NCI-H2196 treated with DMSO at 0.1 percent for 48 hours (cell line): ENCODE results near the gene UGT1A9.

Experiments
- DNase-seq: peaks from one replicate; lab custom pipeline; 2025; ENCODE audit not compliant: unreplicated experiment; lab: John Stamatoyannopoulos, UW

The UGT1A9 gene

DNA sequence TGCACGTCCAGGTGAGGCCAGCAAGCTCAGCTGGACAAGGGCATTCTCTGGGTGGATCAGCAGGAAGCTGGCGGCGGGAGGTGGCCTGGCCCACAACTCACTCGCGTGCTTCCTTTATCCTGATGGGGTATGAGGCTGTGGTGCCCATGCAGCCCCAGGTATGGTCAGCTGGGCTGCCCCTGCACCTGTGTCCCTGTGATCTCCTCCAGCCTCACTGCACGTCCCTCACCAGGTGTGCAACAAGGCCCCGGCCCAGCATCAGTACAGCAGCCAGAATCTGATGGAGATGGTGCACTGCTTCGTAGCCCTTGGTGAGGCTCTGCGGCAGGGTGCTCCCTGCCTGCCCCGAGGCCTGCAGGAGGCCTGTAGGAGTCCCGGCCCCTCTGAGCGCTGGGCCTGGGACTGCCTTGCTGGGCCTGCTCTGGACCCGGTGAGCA is 124.1 kb downstream of the UGT1A9 start:
- no peak for DNase-seq

DNA sequence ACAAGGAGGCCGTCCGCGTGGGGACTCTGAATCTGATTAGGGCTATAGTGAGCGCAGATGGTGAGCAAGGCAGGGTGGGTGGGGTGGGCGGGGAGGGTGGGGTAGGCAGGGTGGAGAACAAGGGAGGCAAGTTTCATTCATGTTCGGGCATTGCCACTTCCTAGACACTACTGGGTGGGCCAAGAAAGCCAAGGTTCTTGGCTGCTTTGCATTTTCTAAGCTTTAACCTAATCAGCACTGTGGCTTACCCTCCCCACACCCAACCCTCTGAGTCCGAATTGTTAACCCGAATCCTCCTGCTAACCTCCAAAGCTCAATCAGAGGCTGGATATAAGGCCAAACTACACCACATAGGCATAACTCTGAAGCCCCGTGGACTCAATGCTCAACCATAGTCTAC is 124.6 kb downstream of the UGT1A9 start:
- no peak for DNase-seq

DNA sequence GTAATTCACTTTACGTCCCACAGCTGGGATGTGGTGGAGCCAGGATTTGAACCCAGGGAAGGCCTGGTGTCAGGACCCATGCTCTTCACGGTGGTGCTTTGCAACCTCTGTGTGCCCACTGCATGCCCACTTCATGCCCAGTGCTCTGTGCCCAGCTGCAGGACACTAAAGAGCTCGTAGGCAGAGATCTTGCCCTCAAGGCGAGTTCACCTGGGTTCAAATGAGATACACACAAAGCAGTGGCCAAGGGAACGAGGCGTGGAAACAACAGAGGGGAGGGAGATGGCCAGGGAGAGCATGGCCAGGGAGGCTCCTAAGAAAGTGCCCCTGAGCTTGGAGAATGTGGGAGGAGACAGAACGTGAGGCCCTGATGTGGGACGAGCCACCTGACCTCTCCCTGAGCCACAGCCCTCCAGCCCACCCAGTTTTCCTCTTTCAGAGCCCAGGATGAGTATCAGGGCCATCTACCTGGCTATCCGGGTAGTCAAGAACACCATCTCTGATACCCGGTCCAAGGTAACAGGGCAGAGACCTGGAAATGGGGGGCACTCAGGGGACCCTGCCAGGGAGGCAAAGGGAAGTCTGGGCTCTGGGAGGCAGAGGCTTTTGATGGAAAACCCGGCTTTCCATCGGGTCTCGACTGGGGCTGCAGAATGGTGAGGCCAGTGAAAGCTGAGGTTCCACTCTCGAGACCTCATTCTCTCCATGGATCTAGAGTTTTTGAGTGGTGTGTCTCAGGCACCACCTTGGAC is 126.8 kb downstream of the UGT1A9 start:
- no peak for DNase-seq

DNA sequence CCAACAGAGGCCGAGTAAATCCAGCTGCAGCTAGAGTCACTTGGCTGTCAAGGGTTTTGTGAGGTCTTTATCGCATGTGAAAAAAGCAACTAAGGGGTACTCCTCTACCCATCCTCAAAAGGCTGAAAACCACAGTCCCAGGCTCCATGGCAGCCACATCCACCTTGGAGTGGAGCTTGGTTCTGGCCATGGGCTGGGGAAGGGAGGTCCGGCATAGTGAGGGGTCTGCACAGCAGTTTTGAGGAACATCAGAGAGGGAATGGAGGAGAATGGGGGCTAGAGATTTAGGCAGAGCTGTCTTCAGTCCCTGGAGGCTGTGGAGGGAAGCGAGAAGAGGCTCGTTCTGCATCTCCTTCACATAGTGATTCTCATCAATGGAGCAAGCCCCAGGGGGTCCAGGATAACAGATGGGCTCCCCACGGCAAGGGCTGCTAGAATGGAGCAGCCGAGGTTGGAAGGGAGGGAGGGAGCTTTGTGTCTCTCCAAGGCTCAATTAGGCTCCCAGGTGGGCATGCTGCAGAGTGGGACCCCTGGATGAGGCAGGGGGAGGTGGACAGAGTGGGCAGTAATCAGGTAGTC is 127.5 kb downstream of the UGT1A9 start:
- no peak for DNase-seq

DNA sequence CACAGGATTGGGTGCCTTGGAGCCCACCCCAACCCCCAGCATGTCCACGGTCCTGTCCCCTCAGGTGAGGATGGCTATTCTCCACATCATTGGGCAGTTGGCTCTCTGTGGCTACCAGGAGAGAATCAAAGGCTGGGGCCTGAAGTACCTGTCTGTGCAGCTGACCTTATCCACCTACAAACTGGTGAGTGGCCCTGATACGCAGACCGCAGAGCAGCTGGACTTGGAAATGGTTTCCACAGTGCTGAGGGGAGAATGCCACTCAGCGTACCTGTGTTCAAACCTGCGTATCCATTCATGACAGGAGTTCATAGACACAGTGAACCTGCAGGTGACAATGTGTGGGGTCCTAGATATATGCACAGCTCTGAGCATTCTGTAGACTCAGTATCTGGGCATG is 128.0 kb downstream of the UGT1A9 start:
- no peak for DNase-seq

DNA sequence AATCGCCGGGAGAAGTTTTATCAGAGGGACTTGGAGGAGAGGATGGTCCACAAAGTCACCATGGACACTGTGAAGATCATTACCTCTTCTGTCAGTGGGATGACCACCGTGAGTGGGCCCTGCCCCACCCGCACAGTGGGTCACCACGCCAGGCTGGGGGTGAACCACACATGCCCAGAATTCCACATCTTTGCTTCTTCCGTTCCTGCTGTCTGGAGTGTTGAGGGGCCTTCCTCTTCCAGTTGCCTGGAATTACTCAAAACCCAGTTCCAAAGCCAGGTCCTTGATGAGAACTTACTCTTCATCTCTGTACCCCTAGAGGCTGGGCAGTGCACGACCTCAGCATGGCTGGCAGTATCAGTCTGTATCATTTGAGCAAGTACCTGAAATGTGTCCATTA is 128.5 kb downstream of the UGT1A9 start:
- no peak for DNase-seq

DNA sequence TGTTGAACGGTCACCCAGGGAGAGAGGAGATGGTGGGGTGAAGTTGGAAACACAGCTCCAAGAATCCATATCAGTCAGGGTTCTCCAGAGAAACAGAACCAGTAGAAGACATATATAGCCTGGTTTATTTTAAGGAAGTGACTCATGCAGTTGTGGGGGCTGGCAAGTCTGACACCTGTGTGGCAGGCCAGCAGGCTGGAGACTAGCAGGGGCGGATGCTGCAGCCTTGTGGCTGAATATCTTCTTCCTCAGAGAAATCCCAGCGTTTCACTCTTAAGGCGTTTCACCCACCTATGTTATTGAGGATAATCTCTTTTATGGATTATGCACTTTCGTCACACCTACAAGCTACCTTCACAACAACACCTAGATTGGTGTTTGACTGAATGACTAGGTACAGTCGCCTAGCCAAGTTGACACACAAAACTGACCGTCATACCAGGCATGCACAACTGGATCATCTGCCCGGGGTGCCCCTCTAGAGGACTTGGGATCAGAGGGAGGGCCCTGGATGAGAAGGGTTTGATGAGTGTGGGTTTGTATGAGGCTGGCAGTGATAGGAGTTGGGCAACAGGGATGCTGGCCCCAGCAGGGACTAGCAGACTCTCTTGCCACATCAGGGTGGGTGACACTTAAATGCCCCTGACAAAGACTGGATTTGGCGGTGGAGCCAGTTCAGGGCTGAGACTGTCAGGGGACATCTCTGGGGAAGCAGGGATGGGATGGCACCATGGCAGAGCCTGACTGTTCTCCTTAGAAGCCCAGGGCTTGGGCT is 129.8 kb downstream of the UGT1A9 start:
- no peak for DNase-seq

DNA sequence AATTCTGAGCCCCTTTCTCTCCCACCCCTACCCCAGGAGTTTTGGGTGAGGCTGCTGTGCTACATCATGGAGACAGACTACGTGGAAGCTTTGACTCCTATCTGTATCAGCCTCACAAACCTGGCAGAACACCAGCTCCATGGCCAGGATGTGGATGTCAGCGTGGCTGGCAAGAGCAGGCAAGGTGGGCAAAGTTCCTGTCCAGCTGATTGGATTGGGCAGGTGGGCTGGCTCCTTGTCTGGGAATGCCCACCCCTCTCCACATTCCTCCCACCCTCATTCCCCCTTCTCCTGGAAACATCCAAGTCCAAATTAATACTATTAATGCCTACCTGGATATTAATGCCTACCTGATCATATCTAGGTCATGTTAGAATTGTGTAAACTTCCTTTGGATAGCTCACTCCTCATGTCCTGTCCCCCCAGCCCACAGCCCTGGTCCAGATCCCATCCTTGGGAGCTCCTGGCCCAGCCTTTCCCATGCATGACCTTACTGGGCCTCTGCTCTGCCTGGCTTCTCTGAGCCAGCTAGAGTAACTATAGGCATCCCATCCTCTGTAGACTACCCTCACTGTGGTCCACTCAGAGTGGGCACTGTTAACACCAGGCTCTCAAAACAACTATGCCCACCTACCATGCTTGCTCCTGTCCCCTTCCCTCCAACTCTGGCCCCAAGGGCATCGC is 130.6 kb downstream of the UGT1A9 start:
- DNase-seq = no peak

DNA sequence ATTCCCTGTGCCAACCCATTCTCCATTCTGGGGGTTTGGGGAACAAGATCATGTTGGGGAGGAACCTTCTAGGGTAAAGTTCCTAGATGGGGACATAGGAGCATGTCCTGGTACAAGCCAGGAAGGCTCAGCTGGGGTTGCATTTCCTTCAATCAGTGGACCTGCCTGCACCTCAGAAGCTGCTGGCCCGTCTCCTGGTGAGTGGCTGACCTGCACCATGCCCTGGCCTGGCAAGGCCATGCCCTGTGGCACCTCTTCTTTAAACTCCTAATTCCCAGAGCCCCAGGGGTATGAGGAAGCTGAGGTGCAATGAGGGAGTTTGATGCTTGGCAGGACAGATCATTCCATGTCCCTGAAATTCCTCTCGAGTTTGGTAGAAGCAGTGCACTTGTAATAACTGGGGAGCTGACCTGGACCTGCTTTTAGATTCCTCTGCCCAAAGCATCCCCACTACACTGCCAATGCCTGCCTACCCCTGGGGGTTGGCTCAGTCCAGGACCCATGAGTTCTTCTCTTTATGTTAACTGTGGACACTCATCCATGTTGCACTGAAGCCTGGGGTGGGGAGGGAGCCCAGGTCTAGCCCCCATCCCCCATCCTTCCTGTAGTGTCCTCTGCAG is 131.7 kb downstream of the UGT1A9 start:
- DNase-seq = no peak

DNA sequence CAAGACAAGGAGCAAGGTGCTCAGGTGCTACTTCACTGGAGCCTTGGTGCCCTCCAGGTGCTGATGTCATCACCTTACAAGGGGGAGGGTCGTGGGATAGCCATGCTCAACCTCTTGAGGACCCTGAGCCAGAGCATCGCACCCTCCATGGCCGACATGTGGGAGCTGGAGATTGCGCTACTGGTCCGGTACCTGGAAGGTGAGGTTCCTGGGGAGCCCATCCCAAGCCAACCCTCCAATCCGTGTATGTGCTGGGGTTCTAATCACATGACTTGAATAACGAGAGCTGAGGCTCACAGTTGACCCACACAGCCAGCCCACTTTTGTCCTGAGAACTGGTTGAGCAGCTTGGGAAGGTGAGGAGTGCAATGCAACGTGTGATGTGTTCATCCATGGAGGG is 132.3 kb downstream of the UGT1A9 start:
- no peak for DNase-seq

DNA sequence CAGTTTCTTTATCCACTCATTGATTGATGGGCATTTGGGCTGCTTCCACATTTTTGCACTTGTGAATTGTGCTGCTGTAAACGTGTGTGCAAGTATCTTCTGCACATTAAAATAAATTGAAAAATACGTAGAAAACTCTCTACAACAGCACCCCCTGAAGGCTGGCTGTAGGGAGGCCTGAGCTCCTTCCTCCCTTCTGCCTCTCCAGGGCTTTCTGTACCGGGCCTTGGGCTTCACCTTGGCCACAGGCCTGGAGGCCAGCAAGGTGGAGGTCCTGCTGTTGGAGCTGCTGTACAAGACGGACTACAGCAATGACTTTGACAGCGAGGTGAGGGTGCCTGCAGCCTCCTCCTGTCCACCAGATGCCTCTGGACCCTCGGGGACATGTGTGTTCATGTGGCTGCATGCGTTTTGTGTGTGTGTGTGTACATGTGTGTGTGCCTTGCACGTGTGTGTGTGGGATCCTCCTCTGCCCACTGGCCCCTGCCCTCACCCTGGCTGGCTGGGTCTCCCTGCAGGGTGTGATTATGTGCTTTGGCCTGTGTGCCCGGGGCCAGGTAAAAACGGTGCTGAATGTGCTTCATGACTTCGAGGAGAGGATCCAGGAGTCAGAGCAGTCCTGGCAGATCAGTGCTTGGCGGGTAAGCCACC is 135.6 kb downstream of the UGT1A9 start:
- DNase-seq = no peak

DNA sequence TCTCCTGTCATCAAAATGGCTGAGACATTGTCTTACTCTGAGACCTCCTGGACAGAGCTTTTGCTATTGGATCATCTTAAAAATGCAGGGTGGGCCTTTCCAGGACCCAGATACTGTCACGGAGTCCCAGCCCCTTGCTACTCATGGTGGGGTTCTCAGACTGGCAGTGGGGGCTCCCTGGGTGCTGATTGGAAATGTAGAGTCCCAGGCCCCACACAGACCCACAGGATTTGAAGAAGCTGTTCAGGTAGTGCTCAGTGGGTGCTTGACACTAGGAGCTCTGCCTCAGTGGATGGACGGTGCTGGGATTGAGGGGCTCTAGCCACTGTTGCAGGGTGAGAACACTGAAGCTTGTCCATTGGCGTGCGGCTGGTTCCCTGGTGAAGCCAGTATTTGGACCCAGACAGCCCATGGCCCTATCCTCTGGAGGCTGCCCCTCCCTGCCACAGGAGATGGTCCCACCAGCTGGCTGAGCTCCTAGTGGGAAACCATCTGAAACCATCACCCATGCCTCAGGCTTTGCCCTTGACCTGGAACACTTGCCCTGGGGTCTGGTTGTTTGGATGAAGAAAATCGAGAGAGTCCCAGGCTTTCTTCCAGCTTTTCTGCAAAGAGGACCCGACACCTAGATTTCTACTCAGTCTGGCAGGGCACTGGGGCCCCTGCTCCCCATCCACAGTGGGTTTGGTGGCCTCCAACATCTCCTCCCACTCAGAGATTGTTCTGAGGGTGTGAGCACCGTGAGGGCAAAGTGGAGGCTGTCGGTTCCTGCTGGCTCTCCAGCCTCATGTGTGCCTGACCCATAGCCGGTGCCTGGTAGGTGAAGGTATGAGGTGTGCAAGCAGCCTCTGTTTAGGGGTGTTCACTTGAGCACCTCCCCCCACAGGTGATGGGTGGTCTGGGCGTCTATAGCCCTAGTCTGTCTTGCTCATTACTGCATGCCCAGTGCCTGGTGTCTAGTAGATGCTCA is 136.6 kb downstream of the UGT1A9 start:
- no peak for DNase-seq

DNA sequence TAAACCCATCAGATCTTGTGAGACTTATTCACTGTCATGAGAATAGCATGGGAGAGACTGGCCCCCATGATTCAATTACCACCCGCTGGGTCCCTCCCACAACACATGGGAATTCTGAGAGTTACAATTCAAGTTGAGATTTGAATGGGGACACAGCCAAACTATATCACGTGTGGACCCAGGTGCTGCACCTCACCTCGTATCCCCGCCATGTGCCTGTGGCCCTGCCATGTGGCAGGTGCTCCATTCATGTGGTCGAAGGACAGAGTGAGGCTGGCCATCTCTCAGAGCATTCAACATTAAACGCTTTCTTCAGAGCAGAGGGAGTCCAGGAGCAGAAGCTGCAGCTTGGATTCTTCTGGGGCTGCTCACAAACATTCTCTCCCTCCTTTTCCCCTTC is 138.7 kb downstream of the UGT1A9 start:
- no peak for DNase-seq

DNA sequence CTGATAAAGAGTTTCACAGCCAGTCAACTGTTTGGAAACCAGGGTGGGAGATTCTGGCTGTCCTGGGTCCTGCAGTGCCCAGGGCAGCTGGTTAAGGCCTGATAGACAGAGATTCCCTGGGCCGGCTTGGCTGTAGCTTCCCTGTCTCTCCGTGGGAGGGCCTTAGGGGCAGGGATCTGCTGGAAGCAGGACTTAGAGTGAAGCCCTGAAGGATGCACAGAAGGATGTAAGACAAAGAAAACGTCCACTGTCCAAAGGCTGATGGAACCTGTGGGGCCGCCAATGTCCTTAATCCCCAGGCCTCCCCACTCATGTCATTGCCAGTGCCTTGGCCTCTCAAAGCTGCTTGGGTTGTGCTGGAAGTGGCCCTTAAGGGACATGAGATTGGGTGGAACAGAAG is 139.4 kb downstream of the UGT1A9 start:
- DNase-seq = no peak

DNA sequence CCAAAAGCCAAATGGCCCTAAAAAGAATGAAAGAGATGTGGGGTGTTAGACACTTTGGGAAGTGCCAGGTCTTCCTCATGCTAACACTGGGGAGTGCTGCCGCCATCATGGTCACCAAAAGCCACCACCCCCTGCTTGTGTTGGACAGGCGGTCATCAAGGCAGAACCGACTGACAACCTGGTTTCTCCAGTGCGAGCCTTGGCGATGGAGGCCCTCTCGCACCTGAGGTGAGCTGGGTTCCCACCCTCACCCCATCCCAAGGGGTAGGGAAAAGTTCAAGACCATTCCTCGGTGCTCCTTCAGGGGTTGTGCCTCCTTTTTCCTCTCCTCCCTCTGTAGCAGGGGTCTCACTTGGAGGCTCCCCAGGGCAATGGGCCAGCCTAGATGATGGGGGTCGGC is 140.0 kb downstream of the UGT1A9 start:
- no peak for DNase-seq

DNA sequence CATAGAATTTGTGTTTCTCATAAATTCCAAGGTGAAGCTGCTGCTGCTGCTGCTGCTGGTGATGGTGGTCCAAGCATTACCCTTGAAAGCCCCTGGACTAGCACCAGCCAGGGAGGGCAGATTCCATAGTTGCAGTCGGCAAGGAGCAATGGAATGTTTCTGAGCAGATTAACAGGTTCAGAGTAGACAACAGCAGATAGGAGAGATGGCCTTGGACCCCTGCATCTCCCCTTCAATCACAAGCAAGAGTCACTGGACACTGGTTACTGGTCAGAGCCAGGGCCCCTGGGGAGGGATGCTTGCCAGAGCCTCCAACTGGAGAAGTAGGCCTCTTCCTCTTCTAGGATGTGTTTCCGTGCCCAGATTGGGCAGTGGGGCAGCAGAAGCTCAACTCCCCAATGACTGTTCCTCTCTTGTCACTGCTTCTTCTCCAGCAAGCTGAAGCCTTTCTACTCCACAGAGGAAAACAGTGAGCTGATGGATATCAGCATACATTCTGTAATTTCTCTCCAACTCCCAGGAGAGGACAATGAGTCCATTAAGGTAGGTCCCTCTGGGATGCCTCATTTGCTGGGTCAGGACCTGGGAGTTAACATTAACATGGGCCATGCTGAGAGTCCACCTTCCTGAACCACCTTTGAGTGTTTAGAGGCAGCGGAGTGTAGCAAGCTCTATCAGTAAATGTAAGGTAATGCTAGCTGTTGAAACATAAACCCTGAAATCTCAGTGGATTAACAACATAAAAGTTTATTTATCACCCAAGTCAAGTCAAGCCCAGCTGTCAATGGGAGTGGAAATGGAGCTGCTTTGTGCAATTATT is 141.7 kb downstream of the UGT1A9 start:
- DNase-seq = no peak

DNA sequence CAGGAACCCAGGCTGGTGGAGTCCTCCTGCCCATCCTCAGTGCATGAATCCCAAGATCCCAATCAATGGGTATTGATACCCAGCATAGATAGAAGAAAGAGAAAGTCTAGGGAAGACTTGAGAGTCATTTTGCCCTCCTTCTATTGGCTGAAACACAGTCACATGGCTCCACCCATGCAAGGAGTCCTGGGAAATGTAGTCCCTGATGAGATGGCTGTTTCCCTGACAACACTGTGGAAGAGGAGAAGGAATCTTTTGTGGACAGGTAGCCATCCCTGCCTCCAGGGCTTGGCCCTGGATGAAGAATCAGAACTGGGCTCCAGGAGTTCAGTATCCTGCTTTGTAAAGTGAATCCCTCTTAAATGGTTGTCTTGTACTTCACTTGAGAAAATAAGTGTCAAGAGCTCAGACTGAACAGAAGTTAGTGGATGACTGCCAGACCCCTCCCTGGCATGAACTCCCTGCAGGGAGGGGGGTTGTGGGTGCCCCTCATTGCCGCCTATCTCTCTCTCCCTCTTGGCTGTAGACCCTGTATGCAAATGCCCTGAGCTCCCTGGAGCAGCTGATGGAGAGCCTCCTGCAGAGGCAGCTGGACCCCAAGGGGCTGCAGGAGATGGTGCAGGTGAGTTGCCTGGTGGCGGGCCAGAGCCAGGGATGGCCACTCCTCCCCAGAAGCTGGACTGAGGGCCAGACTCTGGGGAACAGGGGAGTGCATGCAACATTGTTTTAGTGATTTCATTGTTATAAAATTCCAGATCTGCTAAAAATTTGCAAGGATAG is 142.5 kb downstream of the UGT1A9 start:
- DNase-seq = no peak

DNA sequence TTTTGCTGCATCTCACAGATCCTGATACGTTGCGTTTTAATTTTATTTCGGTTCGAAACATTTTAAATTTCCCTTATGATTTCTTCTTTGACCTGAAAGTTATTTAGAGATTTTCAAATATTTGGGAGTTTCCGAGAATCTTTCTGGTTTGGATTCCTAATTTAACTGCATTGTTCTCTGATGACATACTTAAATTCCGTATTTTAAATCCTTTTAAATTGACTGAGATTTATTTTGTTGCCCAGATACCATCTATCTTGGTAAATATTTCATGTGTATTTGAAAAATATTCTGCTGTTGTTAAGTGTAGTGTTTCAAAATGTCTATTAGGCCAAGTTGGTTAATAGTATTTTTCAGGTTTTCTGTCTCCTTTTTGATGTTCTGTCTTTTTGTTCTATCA is 144.2 kb downstream of the UGT1A9 start:
- DNase-seq = no peak
